HFFc6 (cell line): ENCODE data around the gene PCDHGC5. TPM values are rescaled to one million over a fixed set of nuclear protein-coding genes. Genes with fewer than 3 reads are reported as not detected.

Source experiments
- DNase-seq: peaks from one replicate; pipeline ENCODE4 v3.0.0-alpha.2; 2018
- H3K27ac Mint-ChIP-seq: 2 replicates; pipeline ENCODE4 v1.8.0; 2020; ENCODE audit warnings: mild to moderate bottlenecking, mixed read lengths
- H3K27me3 Mint-ChIP-seq: 2 replicates; pipeline ENCODE4 v1.8.0; 2021; ENCODE audit warnings: mild to moderate bottlenecking, moderate library complexity, mixed read lengths; ENCODE audit not compliant: insufficient read depth
- H3K36me3 Mint-ChIP-seq: 2 replicates; pipeline ENCODE4 v1.8.0; 2021; ENCODE audit warnings: low read depth, mixed read lengths
- H3K4me1 Mint-ChIP-seq: 2 replicates; pipeline ENCODE4 v1.8.0; 2020; ENCODE audit warnings: low read depth, mixed read lengths
- H3K4me3 Mint-ChIP-seq: 2 replicates; pipeline ENCODE4 v1.8.0; 2020; ENCODE audit warnings: mild to moderate bottlenecking, moderate library complexity, mixed read lengths
- H3K9me3 Mint-ChIP-seq: 2 replicates; pipeline ENCODE4 v1.8.0; 2020; ENCODE audit warnings: mild to moderate bottlenecking, mixed read lengths
- CTCF ChIP-seq: fragments of 200-600 bp; sonication (generic); IDR thresholded peaks from 2 replicates; pipeline ENCODE4 v1.5.0; 2021; ENCODE audit warnings: antibody characterized with exemption, mild to moderate bottlenecking
- total RNA-seq, 6 experiments: library from RNA; stranded (reverse); fragmentation: NEBNext Ultra II Directional; extraction: Animal tissue kit (Norgen Biotek cat#: 25700); gene quantifications; 2 replicates in 1 of 6; 3 replicates in 5 of 6; pipeline ENCODE4 v1.2.3, GENCODE V29; 2021

PCDHGC5 gene
- total RNA-seq, 6 experiments from 2014 or later = 2.3 to 5.7 (median 2.7) TPM

GRCh38 chr5:141515141-141515540 is 26.3 kb downstream of the PCDHGC5 start:
- DNase-seq = no peak
- H3K27ac Mint-ChIP-seq = peak overlapping the region; percentile 96
- peaks cover 91% of the 10 kb centered on the region for H3K4me1 Mint-ChIP-seq
- H3K9me3 Mint-ChIP-seq = no peaks in the 10 kb centered on the region
- H3K36me3 Mint-ChIP-seq = peaks cover 52% of the 10 kb centered on the region
- H3K4me3 Mint-ChIP-seq = no peak overlapping the region
- TF ChIP-seq CTCF = no peak
- peaks cover 15% of the 10 kb centered on the region for H3K27me3 Mint-ChIP-seq

- DNase-seq = no peak
- H3K27me3 Mint-ChIP-seq = peaks cover 15% of the 10 kb centered on the region
- no peaks in the 10 kb centered on the region for H3K9me3 Mint-ChIP-seq
- H3K27ac Mint-ChIP-seq = peak overlapping the region; percentile 96
- peak overlapping the region; percentile 20; the same call in 1 of the 2 replicates for H3K4me3 Mint-ChIP-seq
- peaks cover 97% of the 10 kb centered on the region for H3K4me1 Mint-ChIP-seq
- H3K36me3 Mint-ChIP-seq = peaks cover 54% of the 10 kb centered on the region
- TF ChIP-seq CTCF = no peak
These were observed 27.2 kb downstream of the PCDHGC5 start for GRCh38 chr5:141515946-141516671.

GRCh38 chr5:141516672-141517025 is 27.8 kb downstream of the PCDHGC5 start:
- Mint-ChIP-seq H3K27ac (peak overlapping the region; percentile 96), H3K9me3 (no peaks in the 10 kb centered on the region), H3K4me1 (peaks cover 98% of the 10 kb centered on the region), H3K36me3 (peaks cover 49% of the 10 kb centered on the region), H3K27me3 (peaks cover 10% of the 10 kb centered on the region), H3K4me3 (no peak overlapping the region)
- TF ChIP-seq CTCF = no peak
- DNase-seq = no peak

- H3K36me3 Mint-ChIP-seq = peaks cover 49% of the 10 kb centered on the region
- H3K27ac Mint-ChIP-seq = peak overlapping the region; percentile 96
- no peak for TF ChIP-seq CTCF
- no peak for DNase-seq
- H3K4me3 Mint-ChIP-seq = no peak overlapping the region; the same call in 1 of the 2 replicates
- peaks cover 8% of the 10 kb centered on the region; the same call in 1 of the 2 replicates for H3K27me3 Mint-ChIP-seq
- H3K9me3 Mint-ChIP-seq = no peaks in the 10 kb centered on the region
- peaks cover 100% of the 10 kb centered on the region for H3K4me1 Mint-ChIP-seq
These were observed 28.4 kb downstream of the PCDHGC5 start for GRCh38 chr5:141517312-141517711.

- peak overlapping the region; percentile 67 for H3K4me3 Mint-ChIP-seq
- H3K4me1 Mint-ChIP-seq = peaks cover 100% of the 10 kb centered on the region
- H3K36me3 Mint-ChIP-seq = peaks cover 50% of the 10 kb centered on the region
- DNase-seq = peak; percentile 75
- peak overlapping the region; percentile 96 for H3K27ac Mint-ChIP-seq
- no peaks in the 10 kb centered on the region for H3K9me3 Mint-ChIP-seq
- no peak for TF ChIP-seq CTCF
- peaks cover 5% of the 10 kb centered on the region; the same call in 1 of the 2 replicates for H3K27me3 Mint-ChIP-seq
These were observed 29.2 kb downstream of the PCDHGC5 start for GRCh38 chr5:141517880-141518617.
